H1 (cell line): Measurements from ENCODE around the gene AGRN.

Experiments used
- ATF3 ChIP-seq: IDR thresholded peaks from 2 replicates; pipeline ENCODE4 v1.6.1; 2011; ENCODE audit warnings: low read depth, mild to moderate bottlenecking, low read length; ENCODE audit not compliant: insufficient read depth
- BACH1 ChIP-seq: IDR thresholded peaks from 2 replicates; pipeline ENCODE4 v1.6.1; 2012; ENCODE audit warnings: low read length, improper control_type of control experiment
- CEBPB ChIP-seq: IDR thresholded peaks from 2 replicates; pipeline ENCODE4 v1.6.1; 2012; ENCODE audit warnings: low read depth, low read length
- CTCF ChIP-seq, 3 experiments: IDR thresholded peaks; 1 replicate in 2 of 3; 2 replicates in 1 of 3; pipeline versions ENCODE4 v1.5.1 to v1.6.1; 2011; ENCODE audit warnings: low read length in 3 of 3, mild to moderate bottlenecking in 3 of 3, inconsistent platforms in 2 of 3, low read depth in 1 of 3, moderate library complexity in 1 of 3; ENCODE audit not compliant: insufficient read depth in 1 of 3; ENCODE audit errors: control extremely low read depth in 1 of 3

- TF ChIP-seq CTCF (IDR thresholded peaks at IDR 0.05; ENCODE audit: control extremely low read depth in 1 of 3, insufficient read depth in 1 of 3, low read depth in 1 of 3, low read length in 3 of 3) (no peak), BACH1 (no peak), CEBPB (no peak), ATF3 (no peak)
Measured at GRCh38 chr1:995665-996633, 24.0 kb upstream of the AGRN start.
